CD8-positive, alpha-beta memory T cell (primary cell): Measurements from ENCODE around the gene RAB6B. TPM values are rescaled to one million over a fixed set of nuclear protein-coding genes. Genes with fewer than 3 reads are reported as not detected.
A peak's percentile ranks its signal among the peaks of the same experiment; 100 is the strongest.

Experiments
- CTCF ChIA-PET: fragments of 350-600 bp; sonication (Branson Sonifier 250); formaldehyde crosslinking; loops from one replicate; lab custom pipeline; 2021; ENCODE audit warnings: antibody characterized with exemption; lab: Charles Lee
- POLR2A ChIA-PET: fragments of 350-600 bp; sonication (Branson Sonifier 250); formaldehyde crosslinking; loops from one replicate; lab custom pipeline; 2021; ENCODE audit warnings: antibody characterized with exemption; lab: Charles Lee
- DNase-seq, 5 donors: peaks; one replicate each; pipeline versions ENCODE4 v3.0.0 to v3.0.0-alpha.2; 2020 to 2022; ENCODE audit warnings: mixed read lengths in 1 of 5
- H3K27ac ChIP-seq: one replicate; pipeline ENCODE4 v1.7.0; 2013; ENCODE audit warnings: low read depth, mild to moderate bottlenecking, low read length, moderate library complexity
- H3K27me3 ChIP-seq: 2 replicates; pipeline ENCODE4 v1.7.0; 2013; ENCODE audit warnings: low read length, mild to moderate bottlenecking; ENCODE audit not compliant: insufficient read depth, poor library complexity, severe bottlenecking
- H3K36me3 ChIP-seq: 2 replicates; pipeline ENCODE4 v1.7.0; 2013; ENCODE audit warnings: mild to moderate bottlenecking, low read length, moderate library complexity; ENCODE audit not compliant: insufficient read depth
- H3K4me1 ChIP-seq: 2 replicates; pipeline ENCODE4 v1.7.0; 2013; ENCODE audit warnings: mild to moderate bottlenecking, low read length, moderate library complexity; ENCODE audit not compliant: insufficient read depth
- H3K4me3 ChIP-seq: 2 replicates; pipeline ENCODE4 v1.7.0; 2013; ENCODE audit warnings: mild to moderate bottlenecking, low read length
- H3K9me3 ChIP-seq: 2 replicates; pipeline ENCODE4 v1.7.0; 2013; ENCODE audit warnings: mild to moderate bottlenecking, low read length
- H3K27ac Mint-ChIP-seq, 8 donors: one replicate each; pipeline ENCODE4 v1.8.0; 2020 to 2021; ENCODE audit warnings: mixed read lengths in 8 of 8, mild to moderate bottlenecking in 6 of 8, inconsistent platforms in 3 of 8, moderate library complexity in 3 of 8
- H3K27me3 Mint-ChIP-seq, 2 donors: one replicate each; pipeline ENCODE4 v1.8.0; 2020 to 2021; ENCODE audit warnings: mixed read lengths in 2 of 2, mild to moderate bottlenecking in 1 of 2, moderate library complexity in 1 of 2
- H3K36me3 Mint-ChIP-seq, 3 donors: one replicate each; pipeline ENCODE4 v1.8.0; 2020 to 2021; ENCODE audit warnings: mixed read lengths in 3 of 3, inconsistent platforms in 1 of 3, mild to moderate bottlenecking in 1 of 3
- H3K4me1 Mint-ChIP-seq, 3 donors: one replicate each; pipeline ENCODE4 v1.8.0; 2020 to 2021; ENCODE audit warnings: mixed read lengths in 3 of 3, inconsistent platforms in 1 of 3, mild to moderate bottlenecking in 1 of 3
- H3K4me3 Mint-ChIP-seq, 7 donors: one replicate each; pipeline ENCODE4 v1.8.0; 2020 to 2021; ENCODE audit warnings: mixed read lengths in 7 of 7, mild to moderate bottlenecking in 6 of 7, moderate library complexity in 4 of 7, inconsistent platforms in 2 of 7
- H3K9me3 Mint-ChIP-seq, 5 donors: one replicate each; pipeline ENCODE4 v1.8.0; 2020 to 2022; ENCODE audit warnings: mixed read lengths in 5 of 5, mild to moderate bottlenecking in 3 of 5, moderate library complexity in 2 of 5, inconsistent platforms in 1 of 5
- polyA plus RNA-seq: library from polyadenylated mRNA; unstranded; fragments of 300-500 nt; fragmentation: Illumina TruSeq; gene quantifications from one replicate; pipeline ENCODE4 v1.2.3, GENCODE V29; 2021
- total RNA-seq, 2 experiments: library from RNA; stranded (reverse); gene quantifications; one replicate each; pipeline ENCODE4 v1.2.3, GENCODE V29; 2021

The RAB6B gene
- total and polyA plus RNA-seq, 3 experiments from 2014 or later = 0.24 to 1.7 (median 0.73) TPM

DNA sequence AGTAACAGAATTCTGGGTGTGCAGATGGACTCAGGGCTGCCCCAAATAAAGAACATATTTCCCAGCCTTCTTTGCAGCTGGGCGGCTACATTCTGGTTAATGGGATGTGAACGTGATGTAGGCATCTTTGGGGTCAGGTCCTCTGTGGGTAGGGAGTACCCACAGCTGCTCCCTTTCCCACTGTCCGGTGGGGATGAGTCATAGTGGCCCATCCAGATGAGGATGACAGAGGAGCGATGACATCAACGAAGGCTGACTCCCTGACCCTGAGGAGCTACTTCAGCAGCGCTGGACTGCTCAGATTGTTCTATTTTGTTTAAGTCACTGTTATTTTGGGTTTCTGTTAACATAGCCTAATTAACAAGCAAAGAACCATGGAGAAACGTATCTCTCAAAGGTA is 52.0 kb downstream of the RAB6B start:
- no peak for DNase-seq
- CTCF ChIA-PET = no interaction called here
- peaks cover 4 to 5% of the 10 kb centered on the region in 2 donors for H3K27me3 Mint-ChIP-seq
- peaks cover 0 to 1% (median 0%) of the 10 kb centered on the region in 5 donors for H3K9me3 Mint-ChIP-seq
- H3K4me1 Mint-ChIP-seq = no peaks in the 10 kb centered on the region
- H3K4me3 Mint-ChIP-seq = no peak overlapping the region
- H3K4me1 ChIP-seq = no peaks in the 10 kb centered on the region
- H3K36me3 ChIP-seq = no peaks in the 10 kb centered on the region
- POLR2A ChIA-PET = no interaction called here
- no peak overlapping the region for H3K4me3 ChIP-seq
- no peak overlapping the region for H3K27ac ChIP-seq
- H3K36me3 Mint-ChIP-seq = no peaks in the 10 kb centered on the region
- H3K27ac Mint-ChIP-seq = peak overlapping the region in 1 of 8 donors; percentile 25
- no peaks in the 10 kb centered on the region for H3K27me3 ChIP-seq
- no peaks in the 10 kb centered on the region for H3K9me3 ChIP-seq

DNA sequence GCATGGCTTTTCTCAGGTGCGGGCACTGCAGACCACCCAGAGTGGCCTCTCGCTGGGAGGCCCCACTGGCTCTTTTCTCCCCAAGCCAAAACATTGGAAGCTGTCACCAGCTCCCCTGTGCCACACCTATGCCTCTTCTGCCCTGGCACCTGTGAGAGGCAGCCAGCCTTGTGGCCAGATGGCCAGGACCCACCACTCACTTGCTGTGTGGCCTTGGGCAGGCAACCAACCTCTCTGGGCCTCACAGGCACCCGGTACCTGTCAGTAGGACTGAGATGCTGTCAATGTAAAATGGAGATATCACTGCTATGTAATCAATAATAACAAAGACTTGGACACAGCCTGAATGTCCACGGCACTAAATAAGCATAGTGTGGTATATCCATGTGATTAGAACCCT is 53.5 kb downstream of the RAB6B start:
- Histone ChIP-seq H3K9me3 (no peaks in the 10 kb centered on the region), H3K27me3 (no peaks in the 10 kb centered on the region), H3K36me3 (no peaks in the 10 kb centered on the region), H3K27ac (no peak overlapping the region), H3K4me1 (no peaks in the 10 kb centered on the region), H3K4me3 (no peak overlapping the region)
- peaks cover 4 to 7% of the 10 kb centered on the region in 2 donors for H3K27me3 Mint-ChIP-seq
- ChIA-PET CTCF (interaction anchor here (0.8 kb wide), 1 partner anchor 65 kb away, joined by 3 read pairs; no protein-coding TSS in a partner anchor), POLR2A (no interaction called here)
- H3K4me3 Mint-ChIP-seq = no peak overlapping the region
- DNase-seq = no peak
- peaks cover 0 to 1% (median 0%) of the 10 kb centered on the region in 5 donors for H3K9me3 Mint-ChIP-seq
- H3K27ac Mint-ChIP-seq = peak overlapping the region in 1 of 8 donors; percentile 59
- H3K4me1 Mint-ChIP-seq = no peaks in the 10 kb centered on the region
- H3K36me3 Mint-ChIP-seq = no peaks in the 10 kb centered on the region

DNA sequence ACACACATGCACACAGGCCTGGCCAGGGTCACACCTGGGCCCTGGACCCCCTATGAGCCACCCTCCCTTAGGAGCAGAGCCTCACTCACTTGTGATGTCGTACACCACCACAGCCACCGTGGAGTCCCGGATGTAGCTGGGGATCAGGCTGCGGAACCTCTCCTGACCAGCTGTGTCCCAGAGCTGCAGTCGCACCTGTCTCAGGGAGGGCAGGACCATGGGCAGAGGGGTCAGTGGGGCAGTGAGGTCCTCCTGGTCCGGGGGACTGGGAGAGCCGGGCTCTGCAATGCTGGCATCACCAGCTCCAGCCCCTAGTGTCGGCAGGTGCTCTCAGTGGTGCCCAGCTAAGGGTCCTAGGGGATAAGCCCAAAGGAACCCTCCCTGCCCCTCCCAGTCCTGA is 54.5 kb downstream of the RAB6B start:
- Mint-ChIP-seq H3K9me3 (peaks cover 0 to 1% (median 0%) of the 10 kb centered on the region in 5 donors), H3K4me1 (no peaks in the 10 kb centered on the region), H3K4me3 (no peak overlapping the region), H3K27me3 (peaks cover 4 to 9% of the 10 kb centered on the region in 2 donors), H3K36me3 (no peaks in the 10 kb centered on the region), H3K27ac (no peak overlapping the region)
- no peaks in the 10 kb centered on the region for H3K36me3 ChIP-seq
- no peak for DNase-seq
- no peak overlapping the region for H3K27ac ChIP-seq
- H3K4me1 ChIP-seq = no peaks in the 10 kb centered on the region
- ChIA-PET POLR2A (no interaction called here), CTCF (interaction anchor here (0.8 kb wide), 1 partner anchor 66 kb away, joined by 3 read pairs; no protein-coding TSS in a partner anchor)
- H3K4me3 ChIP-seq = no peak overlapping the region
- no peaks in the 10 kb centered on the region for H3K27me3 ChIP-seq
- no peaks in the 10 kb centered on the region for H3K9me3 ChIP-seq

DNA sequence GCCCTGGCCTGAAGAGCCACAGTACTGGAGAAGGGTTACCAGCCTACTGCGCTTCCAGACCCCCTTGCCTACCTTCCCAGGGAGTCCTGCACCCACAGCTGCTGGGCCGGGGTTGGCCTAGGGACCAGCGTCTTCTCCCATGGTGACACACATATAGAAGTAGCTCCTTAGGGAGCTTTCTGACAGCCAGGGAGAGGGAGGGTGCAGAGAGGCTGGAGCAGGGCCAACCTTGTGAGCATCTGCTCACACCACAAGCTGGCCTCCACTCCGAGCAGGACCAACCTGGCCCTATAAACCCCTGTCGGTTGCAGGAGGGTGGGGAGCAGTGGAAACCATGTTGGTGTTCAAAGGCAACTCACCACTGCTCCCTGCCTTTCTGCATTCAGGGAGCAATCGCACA is 54.9 kb downstream of the RAB6B start:
- Mint-ChIP-seq H3K9me3 (peaks cover 0 to 1% (median 0%) of the 10 kb centered on the region in 5 donors), H3K4me1 (no peaks in the 10 kb centered on the region), H3K36me3 (no peaks in the 10 kb centered on the region), H3K27me3 (peaks cover 4 to 9% of the 10 kb centered on the region in 2 donors), H3K27ac (no peak overlapping the region), H3K4me3 (no peak overlapping the region)
- H3K36me3 ChIP-seq = no peaks in the 10 kb centered on the region
- H3K4me3 ChIP-seq = no peak overlapping the region
- no peak overlapping the region for H3K27ac ChIP-seq
- POLR2A ChIA-PET = no interaction called here
- no peaks in the 10 kb centered on the region for H3K27me3 ChIP-seq
- H3K4me1 ChIP-seq = no peaks in the 10 kb centered on the region
- CTCF ChIA-PET = no interaction called here
- H3K9me3 ChIP-seq = no peaks in the 10 kb centered on the region
- no peak for DNase-seq

DNA sequence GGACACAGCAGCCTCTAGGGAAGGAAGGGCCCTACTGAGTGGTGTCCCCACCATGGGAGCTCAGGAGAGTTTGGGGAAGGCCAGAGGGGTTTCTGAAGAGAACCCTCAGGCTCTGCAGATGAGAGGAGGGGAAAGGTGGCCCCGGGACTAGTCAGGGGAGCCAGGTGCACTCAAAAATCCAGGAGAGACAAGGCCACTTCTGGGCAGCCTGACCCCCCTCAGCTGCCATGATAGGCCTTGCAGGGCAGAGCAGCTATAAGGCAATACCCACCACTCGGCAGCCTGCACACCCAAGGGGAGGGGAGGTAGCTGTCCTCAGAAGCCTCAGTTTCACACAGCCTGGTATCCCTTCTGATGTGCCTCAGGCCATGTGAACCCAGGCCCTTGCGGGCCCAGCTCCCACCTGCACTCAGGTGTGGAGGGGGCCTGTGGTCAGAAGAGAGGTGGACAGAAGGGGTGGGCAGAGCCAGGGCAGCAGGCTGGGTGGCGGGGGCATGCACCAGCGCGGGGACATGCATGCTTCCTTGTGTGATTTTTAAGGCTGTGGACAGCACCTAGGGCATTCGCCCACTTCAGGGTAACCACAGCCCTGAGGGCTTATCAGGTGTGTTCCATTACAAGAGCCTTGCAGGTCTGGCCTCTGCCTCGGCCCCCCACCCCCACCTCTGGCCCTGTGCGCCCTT is 55.5 kb downstream of the RAB6B start:
- CTCF ChIA-PET = no interaction called here

DNA sequence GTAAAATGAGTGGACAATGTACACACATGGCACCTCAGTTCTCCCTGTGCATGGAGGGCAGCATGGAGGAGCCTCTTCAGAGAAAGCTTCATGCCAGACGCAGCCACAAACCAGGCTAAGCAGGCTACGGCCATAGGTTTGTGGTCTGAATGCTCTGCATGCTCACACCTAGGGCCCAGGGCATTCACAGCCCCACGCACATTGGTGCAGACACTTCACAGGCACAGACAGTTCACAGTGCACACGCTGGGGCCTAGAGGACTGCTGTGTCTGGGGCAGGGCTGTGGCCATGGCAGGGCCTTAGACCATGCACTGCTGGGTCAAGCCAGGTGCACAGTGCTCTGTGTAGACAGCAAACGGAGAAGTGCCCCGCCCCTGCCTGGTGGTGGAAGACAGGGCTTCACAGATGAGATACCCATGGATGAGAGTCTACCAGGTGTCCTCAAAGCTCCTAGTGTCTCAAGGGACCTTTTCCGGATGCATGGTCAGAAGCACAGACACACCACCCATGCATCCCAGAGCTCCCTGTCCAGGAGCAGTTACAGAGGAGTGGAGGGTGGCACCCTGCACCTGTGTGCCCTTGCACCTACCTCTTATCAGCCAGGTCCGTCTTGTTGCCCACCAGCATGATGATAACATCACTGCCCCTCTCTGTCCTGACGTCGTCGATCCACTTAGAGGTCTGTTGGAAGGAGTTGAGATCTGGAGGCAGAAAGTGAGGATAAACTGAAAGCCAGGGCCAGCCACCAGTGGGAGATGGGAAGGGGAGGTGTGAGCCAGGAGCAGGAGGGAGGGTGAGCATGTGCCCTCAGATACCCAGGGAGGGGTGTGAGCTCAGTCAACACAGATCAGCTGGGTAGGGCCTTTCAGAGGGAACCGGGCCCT is 56.5 kb downstream of the RAB6B start:
- Histone ChIP-seq H3K27ac (no peak overlapping the region), H3K9me3 (no peaks in the 10 kb centered on the region), H3K36me3 (no peaks in the 10 kb centered on the region), H3K27me3 (no peaks in the 10 kb centered on the region), H3K4me1 (no peaks in the 10 kb centered on the region), H3K4me3 (no peak overlapping the region)
- H3K27ac Mint-ChIP-seq = no peak overlapping the region
- ChIA-PET POLR2A (no interaction called here), CTCF (no interaction called here)
- peaks cover 0 to 1% (median 0%) of the 10 kb centered on the region in 5 donors for H3K9me3 Mint-ChIP-seq
- no peaks in the 10 kb centered on the region for H3K4me1 Mint-ChIP-seq
- H3K4me3 Mint-ChIP-seq = no peak overlapping the region
- H3K36me3 Mint-ChIP-seq = no peaks in the 10 kb centered on the region
- H3K27me3 Mint-ChIP-seq = peaks cover 4 to 8% of the 10 kb centered on the region in 2 donors
- no peak for DNase-seq

More for the DNA sequence above, 55.5 kb downstream of the RAB6B start:
- Histone ChIP-seq H3K27ac (no peak overlapping the region), H3K4me1 (no peaks in the 10 kb centered on the region), H3K9me3 (no peaks in the 10 kb centered on the region), H3K36me3 (no peaks in the 10 kb centered on the region), H3K4me3 (no peak overlapping the region), H3K27me3 (no peaks in the 10 kb centered on the region)
- peaks cover 0 to 1% (median 0%) of the 10 kb centered on the region in 5 donors for H3K9me3 Mint-ChIP-seq
- H3K4me1 Mint-ChIP-seq = no peaks in the 10 kb centered on the region
- no peak for DNase-seq
- H3K4me3 Mint-ChIP-seq = no peak overlapping the region
- no peak overlapping the region for H3K27ac Mint-ChIP-seq
- peaks cover 4 to 9% of the 10 kb centered on the region in 2 donors for H3K27me3 Mint-ChIP-seq
- POLR2A ChIA-PET = no interaction called here
- no peaks in the 10 kb centered on the region for H3K36me3 Mint-ChIP-seq

DNA sequence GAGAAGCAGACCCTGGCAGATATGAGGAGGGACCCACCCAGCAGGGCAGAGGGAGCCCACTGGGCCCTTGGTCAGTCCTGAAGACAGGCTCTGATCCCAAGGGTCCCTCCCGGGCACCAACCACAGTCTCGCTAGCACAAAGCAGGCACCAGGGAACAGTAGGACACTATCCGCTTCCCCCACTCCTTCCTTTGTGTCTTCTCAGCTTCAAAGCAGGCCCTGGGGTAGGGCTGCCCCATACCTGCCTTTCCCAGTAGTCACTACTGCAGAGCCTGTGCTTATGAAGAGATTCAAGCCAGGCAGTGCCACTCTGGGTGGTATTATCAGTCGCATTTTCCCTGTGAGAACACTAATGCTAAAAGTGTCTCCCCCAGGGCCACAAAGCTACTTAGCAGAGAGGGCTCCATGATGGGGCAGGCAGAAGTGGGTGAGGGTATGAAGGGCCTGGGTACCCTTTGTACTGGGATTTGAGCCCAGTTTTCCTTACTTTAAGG is 57.3 kb downstream of the RAB6B start:
- Histone ChIP-seq H3K4me3 (no peak overlapping the region), H3K36me3 (no peaks in the 10 kb centered on the region), H3K9me3 (no peaks in the 10 kb centered on the region), H3K27ac (no peak overlapping the region), H3K4me1 (no peaks in the 10 kb centered on the region), H3K27me3 (no peaks in the 10 kb centered on the region)
- H3K9me3 Mint-ChIP-seq = peaks cover 0 to 1% (median 0%) of the 10 kb centered on the region in 5 donors
- H3K27me3 Mint-ChIP-seq = peaks cover 7 to 8% of the 10 kb centered on the region in 2 donors
- no peaks in the 10 kb centered on the region for H3K36me3 Mint-ChIP-seq
- POLR2A ChIA-PET = no interaction called here
- no peak overlapping the region for H3K27ac Mint-ChIP-seq
- H3K4me1 Mint-ChIP-seq = no peaks in the 10 kb centered on the region
- no peak for DNase-seq
- CTCF ChIA-PET = no interaction called here
- H3K4me3 Mint-ChIP-seq = no peak overlapping the region
